ENCODE results near the gene CITED1.

The CITED1 gene

DNA sequence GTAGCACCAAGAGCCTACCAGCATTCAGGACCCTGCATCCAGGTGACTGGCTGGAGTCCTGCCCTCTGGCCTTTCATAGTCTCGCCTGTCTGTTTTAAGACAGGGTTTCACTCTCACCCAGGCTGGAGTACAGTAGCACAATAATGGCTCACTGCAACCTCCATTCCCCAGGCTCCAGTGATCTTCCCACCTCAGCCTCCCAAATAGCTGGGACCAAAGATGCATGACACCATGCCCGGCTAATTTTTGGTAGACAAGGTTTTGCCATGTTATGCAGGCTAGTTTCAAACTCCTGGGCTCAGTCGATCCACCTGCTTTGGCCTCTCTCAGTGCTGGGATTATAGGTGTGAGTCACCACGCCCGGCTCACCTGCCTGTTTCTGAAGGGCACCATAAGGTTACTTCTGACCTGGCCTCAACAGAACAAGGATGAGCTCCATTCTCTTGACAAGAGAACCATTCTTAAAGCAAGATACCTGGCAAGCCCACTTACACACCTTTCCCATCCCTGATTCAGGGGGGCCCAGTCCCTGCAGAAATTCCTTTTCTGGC lies 35.3 kb downstream of the CITED1 start:
- DNase-seq (ENCODE audit: low read depth) = no peak

DNA sequence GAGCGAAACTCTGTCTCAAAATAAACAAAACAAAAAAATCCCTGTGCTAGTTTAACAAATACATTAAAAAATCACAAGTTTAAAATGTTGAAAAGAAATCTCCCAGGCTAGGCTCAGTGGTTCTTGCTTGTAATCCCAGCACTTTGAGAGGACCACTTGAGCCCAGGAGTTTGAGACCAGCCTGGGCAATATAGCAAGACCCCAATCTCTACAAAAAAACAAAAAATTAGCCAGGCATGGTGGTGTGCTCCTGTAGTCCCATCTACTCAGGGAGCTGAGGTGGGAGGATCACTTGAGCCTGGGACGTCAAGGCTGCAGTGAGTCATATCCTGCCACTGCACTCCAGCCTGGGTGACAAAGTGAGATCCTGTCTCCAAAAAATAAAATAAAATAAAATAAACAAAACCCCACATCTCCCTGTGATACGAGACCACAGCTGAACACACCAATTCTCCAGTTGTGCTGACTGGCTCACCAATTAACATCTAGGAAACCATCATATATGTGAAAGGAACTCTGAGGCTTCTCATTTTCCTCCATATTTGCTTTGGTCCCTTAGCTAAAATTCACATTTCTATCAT lies 36.0 kb downstream of the CITED1 start:
- no peak for DNase-seq (ENCODE audit: low read depth)

DNA sequence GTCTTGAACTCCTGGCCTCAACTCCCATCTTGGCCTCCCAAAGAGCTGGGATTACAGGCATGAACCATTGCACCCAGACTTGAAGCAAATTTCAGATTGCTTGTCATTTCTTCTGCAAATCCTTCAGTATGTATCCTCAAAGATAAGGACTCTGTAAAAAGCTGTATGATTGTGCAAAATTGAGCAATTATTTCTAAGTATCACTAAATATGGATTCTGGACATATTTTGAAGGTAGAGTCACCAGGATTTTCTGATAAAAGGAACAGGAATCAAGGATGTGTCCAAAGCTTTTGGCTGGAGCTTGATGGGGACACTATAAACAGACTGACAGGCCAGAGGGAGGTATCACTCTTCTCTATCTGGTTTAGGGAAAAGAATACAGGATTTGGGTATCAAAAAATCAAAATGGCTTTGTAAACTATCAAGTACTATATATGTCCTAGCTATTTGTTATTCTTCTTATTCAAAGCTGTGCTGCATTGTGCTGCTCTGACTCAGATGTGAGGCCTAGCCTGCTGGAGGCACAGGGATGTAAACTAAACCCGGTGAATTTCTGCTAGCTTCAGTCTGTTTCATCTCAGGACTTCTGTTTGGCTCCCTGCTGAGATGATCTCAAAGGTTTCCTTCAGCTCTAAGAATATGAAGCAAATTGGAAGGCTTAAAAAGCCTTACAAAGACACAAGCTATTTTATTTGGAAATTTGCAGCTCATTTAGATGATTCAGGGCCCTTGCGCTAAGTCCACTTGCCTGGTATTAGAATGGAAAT lies 36.9 kb downstream of the CITED1 start:
- DNase-seq (ENCODE audit: low read depth) = no peak

DNA sequence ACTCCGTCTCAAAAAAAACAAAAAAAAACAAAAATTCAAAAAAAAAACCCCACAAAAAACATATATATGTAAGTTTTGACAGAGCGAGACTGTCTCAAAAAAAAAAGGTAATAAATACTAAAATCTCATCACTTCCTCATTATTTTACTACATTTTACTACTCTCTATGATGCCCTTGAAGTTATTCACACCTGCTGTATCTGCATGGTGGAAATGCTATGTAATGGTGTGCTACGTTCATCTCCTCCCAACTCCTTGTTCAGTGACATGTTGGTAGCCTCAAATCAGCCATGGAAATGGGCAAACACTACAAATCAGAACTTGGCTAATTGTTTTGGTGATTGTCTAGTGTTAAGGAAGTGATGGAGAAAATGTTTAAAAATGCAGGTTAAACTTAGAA lies 40.5 kb downstream of the CITED1 start:
- DNase-seq (ENCODE audit: low read depth) = no peak

DNA sequence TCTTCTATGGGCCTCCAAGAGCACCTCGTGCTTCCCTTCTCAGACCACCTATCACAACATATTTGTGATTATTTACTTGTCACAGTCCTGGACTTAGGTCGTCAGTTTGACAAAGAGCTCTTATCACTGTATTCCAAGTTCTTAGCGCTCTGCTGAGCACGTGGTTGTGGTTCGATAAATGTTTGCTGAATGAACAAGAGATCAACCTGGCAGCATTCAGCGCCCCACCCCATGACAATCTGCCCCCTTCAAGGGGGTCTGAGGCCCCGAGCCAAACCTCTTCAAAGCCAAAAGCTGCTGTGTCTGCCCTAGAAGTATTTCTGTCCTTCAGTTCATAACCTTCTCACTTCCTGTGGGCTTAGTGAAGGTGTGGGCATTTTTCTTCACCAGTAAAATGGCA lies 43.6 kb downstream of the CITED1 start:
- DNase-seq (ENCODE audit: low read depth) = no peak

DNA sequence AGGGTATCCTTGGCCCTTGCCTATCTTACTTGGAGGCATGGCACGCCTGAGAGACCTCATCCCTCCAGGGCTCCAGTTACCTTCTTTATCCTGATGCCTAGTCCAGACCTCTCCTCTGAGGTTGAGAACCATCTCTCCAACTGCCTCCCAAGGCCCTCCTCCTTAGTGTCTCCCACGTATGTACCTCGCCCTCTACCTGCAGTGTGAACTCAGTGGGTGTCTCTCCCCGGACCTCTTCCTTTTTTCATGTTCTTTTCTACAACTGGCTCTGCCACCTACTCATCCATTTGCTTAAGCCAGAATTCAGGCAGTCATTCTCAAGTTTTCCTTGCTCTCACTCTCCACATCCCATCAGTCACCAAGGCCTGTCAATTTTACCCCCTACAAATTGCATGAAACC lies 45.3 kb downstream of the CITED1 start:
- DNase-seq (ENCODE audit: low read depth) = no peak

GRCh38 chrX:72258174-72258573 lies 47.5 kb downstream of the CITED1 start:
- DNase-seq (ENCODE audit: low read depth) = no peak

DNA sequence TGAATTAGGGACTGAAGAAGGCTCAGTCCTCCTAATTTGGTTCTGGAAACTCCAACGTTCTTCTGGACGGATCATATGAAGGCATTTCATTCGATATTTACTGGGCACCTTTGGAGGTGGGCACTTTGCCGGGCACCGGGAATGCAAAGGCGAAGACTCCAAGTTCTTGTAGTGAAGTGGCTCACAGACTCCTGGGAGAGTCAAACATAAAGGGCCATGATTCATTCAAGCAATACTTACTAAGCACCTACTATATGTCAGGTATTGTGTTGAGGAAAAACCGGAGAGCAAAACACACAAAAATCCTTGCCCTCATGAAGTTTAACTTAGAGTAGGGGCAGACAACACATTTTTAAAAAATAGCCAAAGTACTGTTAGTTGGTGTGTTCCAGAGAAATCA lies 49.9 kb downstream of the CITED1 start:
- no peak for DNase-seq (ENCODE audit: low read depth)

DNA sequence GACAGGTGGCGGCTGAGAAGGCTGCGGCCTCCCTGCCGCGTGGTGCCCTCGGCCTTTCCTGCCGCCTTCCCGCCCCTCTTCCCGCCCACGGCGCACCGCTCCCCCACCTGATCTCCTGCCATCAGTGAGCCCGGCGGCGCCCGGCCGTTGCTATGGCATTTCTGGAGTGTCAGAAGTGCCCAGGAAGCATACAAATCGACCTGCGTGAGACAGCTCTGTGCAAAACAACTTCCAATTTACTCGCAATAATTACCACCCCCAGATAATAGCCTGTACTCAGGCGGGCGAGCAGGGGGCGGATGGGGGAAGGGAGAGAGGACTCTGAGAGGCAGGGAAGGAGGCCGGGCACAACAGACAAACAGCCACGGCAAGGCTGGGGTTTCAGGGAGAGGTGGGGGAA lies 50.3 kb downstream of the CITED1 start:
- DNase-seq (ENCODE audit: low read depth) = no peak

DNA sequence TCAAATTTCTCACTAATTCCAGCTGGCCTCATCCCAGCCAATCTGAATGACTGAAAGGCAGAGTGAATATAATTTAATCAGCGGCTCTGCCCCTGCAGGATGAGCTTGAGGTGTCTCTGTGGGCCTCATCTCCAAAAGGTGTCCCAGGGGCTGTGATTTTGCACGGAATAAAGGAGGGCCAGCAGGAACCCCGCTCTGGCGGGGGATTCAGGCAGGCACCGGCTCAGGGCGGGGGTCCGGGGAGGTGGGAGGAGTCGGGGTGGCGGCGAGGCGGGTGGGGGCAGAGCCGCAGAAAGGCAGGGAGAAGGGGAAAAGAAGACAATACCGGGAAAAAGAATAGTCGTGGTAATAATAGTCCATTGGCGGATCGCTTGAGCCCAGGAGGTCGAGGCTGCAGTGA lies 50.9 kb downstream of the CITED1 start:
- no peak for DNase-seq (ENCODE audit: low read depth)

DNA sequence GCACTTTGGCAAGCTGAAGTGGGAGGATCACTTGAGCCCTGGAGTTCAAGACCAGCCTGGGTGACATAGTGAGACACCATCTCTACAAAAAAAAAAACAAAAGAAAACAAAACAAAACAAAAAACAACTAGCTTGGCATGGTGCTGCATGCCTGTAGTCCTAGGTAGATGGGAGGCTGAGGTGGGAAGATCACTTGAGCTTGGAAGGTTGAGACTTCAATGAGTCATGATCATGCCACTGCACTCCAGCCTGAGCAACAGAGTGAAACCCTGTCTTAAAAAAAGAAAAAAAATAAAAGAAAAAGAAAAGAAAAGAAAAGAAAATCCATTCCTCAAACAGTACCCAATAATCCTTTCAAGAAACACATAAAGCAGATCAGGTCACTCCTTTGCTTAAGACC lies 52.0 kb downstream of the CITED1 start:
- no peak for DNase-seq (ENCODE audit: low read depth)

All from stimulated activated CD8-positive, alpha-beta memory T cell treated with anti-CD3 and anti-CD28 coated beads, Interleukin-7, amount 100 ng/mL, for 24 hours (primary cell).